H9 (cell line): ENCODE measurements around the gene RTP3. TPM values are rescaled to one million over a fixed set of nuclear protein-coding genes. Genes with fewer than 3 reads are reported as not detected.

Experiments
- DNase-seq: peaks from one replicate; pipeline ENCODE4 v3.0.0-alpha.2; 2017
- H2AFZ ChIP-seq: one replicate; pipeline ENCODE4 v1.6.1; 2013; ENCODE audit warnings: mild to moderate bottlenecking, low read length, control low read depth, moderate library complexity
- H2AK5ac ChIP-seq: 2 replicates; pipeline ENCODE4 v1.6.1; 2013; ENCODE audit warnings: low read length, control low read depth, mixed read lengths; ENCODE audit not compliant: insufficient read length
- H2BK120ac ChIP-seq: one replicate; pipeline ENCODE4 v1.6.1; 2013; ENCODE audit warnings: low read depth, mild to moderate bottlenecking, low read length, control low read depth, inconsistent platforms; ENCODE audit not compliant: poor library complexity, severe bottlenecking
- H2BK12ac ChIP-seq: 2 replicates; pipeline ENCODE4 v1.6.1; 2013; ENCODE audit warnings: low read length, control low read depth, mixed read lengths, low read depth; ENCODE audit not compliant: insufficient read length
- H2BK15ac ChIP-seq: 2 replicates; pipeline ENCODE4 v1.6.1; 2013; ENCODE audit warnings: low read depth, low read length, control low read depth
- H2BK20ac ChIP-seq: one replicate; pipeline ENCODE4 v1.6.1; 2013; ENCODE audit warnings: low read depth, mild to moderate bottlenecking, low read length, control low read depth, inconsistent platforms; ENCODE audit not compliant: poor library complexity, severe bottlenecking
- H2BK5ac ChIP-seq: 2 replicates; pipeline ENCODE4 v1.6.1; 2013; ENCODE audit warnings: low read length, control low read depth, mixed read lengths; ENCODE audit not compliant: insufficient read length
- H3K14ac ChIP-seq: 2 replicates; pipeline ENCODE4 v1.6.1; 2013; ENCODE audit warnings: low read length, control low read depth; ENCODE audit not compliant: insufficient read depth
- H3K18ac ChIP-seq: 2 replicates; pipeline ENCODE4 v1.6.1; 2013; ENCODE audit warnings: low read depth, mild to moderate bottlenecking, mixed read lengths, low read length, control low read depth; ENCODE audit not compliant: insufficient read length
- H3K23ac ChIP-seq: 2 replicates; pipeline ENCODE4 v1.6.1; 2013; ENCODE audit warnings: low read length, control low read depth, mixed read lengths, low read depth; ENCODE audit not compliant: insufficient read length
- H3K23me2 ChIP-seq: 2 replicates; pipeline ENCODE4 v1.6.1; 2013; ENCODE audit warnings: low read depth, mild to moderate bottlenecking, mixed read lengths, low read length, control low read depth; ENCODE audit not compliant: insufficient read length, poor library complexity, severe bottlenecking
- H3K27ac ChIP-seq: 2 replicates; pipeline ENCODE4 v1.5.1; 2013; ENCODE audit warnings: low read length, control low read depth, mixed read lengths, low read depth; ENCODE audit not compliant: insufficient read length
- H3K27me3 ChIP-seq: 2 replicates; pipeline ENCODE4 v1.6.1; 2013; ENCODE audit warnings: low read length, control low read depth, inconsistent platforms; ENCODE audit not compliant: insufficient read depth
- H3K4ac ChIP-seq: 2 replicates; pipeline ENCODE4 v1.6.1; 2013; ENCODE audit warnings: low read depth, mild to moderate bottlenecking, control low read depth, inconsistent platforms, low read length, moderate library complexity
- H3K4me1 ChIP-seq: 2 replicates; pipeline ENCODE4 v1.6.1; 2013; ENCODE audit warnings: low read length, control low read depth, inconsistent platforms; ENCODE audit not compliant: insufficient read depth
- H3K4me2 ChIP-seq: 2 replicates; pipeline ENCODE4 v1.6.1; 2013; ENCODE audit warnings: low read length, control low read depth, mixed read lengths; ENCODE audit not compliant: insufficient read length, insufficient read depth
- H3K56ac ChIP-seq: 2 replicates; pipeline ENCODE4 v1.6.1; 2013; ENCODE audit warnings: low read depth, mild to moderate bottlenecking, mixed read lengths, low read length, control low read depth; ENCODE audit not compliant: insufficient read length
- H3K79me1 ChIP-seq: 2 replicates; pipeline ENCODE4 v1.6.1; 2013; ENCODE audit warnings: low read depth, mild to moderate bottlenecking, moderate library complexity, low read length, control low read depth, inconsistent platforms; ENCODE audit not compliant: insufficient read depth, poor library complexity, severe bottlenecking
- H3K79me2 ChIP-seq: 2 replicates; pipeline ENCODE4 v1.6.1; 2013; ENCODE audit warnings: low read length, control low read depth, inconsistent platforms; ENCODE audit not compliant: insufficient read depth
- H3K9ac ChIP-seq: 2 replicates; pipeline ENCODE4 v1.6.1; 2013; ENCODE audit warnings: low read length, control low read depth, mixed read lengths; ENCODE audit not compliant: insufficient read length; ENCODE audit errors: extremely low read depth
- H3K9me3 ChIP-seq: one replicate; pipeline ENCODE4 v1.6.1; 2013; ENCODE audit warnings: low read depth, low read length, inconsistent platforms; ENCODE audit not compliant: control insufficient read depth
- H3T11ph ChIP-seq: one replicate; pipeline ENCODE4 v1.6.1; 2013; ENCODE audit warnings: mild to moderate bottlenecking, low read length, control low read depth, inconsistent platforms
- H4K20me1 ChIP-seq: one replicate; pipeline ENCODE4 v1.6.1; 2013; ENCODE audit not compliant: control insufficient read depth, insufficient read length, insufficient read depth
- H4K5ac ChIP-seq: 2 replicates; pipeline ENCODE4 v1.6.1; 2013; ENCODE audit warnings: low read depth, mild to moderate bottlenecking, mixed read lengths, low read length, control low read depth; ENCODE audit not compliant: insufficient read length
- H4K8ac ChIP-seq: replicated peaks from 2 replicates; pipeline ENCODE4 v1.6.1; 2013; ENCODE audit warnings: low read length, control low read depth, mixed read lengths, low read depth; ENCODE audit not compliant: insufficient read length
- H4K91ac ChIP-seq: 2 replicates; pipeline ENCODE4 v1.6.1; 2013; ENCODE audit warnings: low read depth, mild to moderate bottlenecking, moderate library complexity, mixed read lengths, low read length, control low read depth; ENCODE audit not compliant: insufficient read length
- H3K27ac Mint-ChIP-seq, 3 experiments: 2 replicates in 2 of 3; 3 replicates in 1 of 3; pipeline ENCODE4 v1.8.0; 2020 to 2021; ENCODE audit warnings: mixed read lengths in 3 of 3, mild to moderate bottlenecking in 1 of 3, moderate library complexity in 1 of 3
- H3K27me3 Mint-ChIP-seq: 2 replicates; pipeline ENCODE4 v1.8.0; 2021; ENCODE audit warnings: low read depth, mild to moderate bottlenecking, moderate library complexity, mixed read lengths
- H3K36me3 Mint-ChIP-seq, 3 experiments: 2 replicates in 2 of 3; 3 replicates in 1 of 3; pipeline ENCODE4 v1.8.0; 2020 to 2021; ENCODE audit warnings: low read depth in 3 of 3, mixed read lengths in 3 of 3; ENCODE audit not compliant: insufficient read depth in 1 of 3
- H3K4me1 Mint-ChIP-seq, 2 experiments: 2 replicates each; pipeline ENCODE4 v1.8.0; 2020; ENCODE audit warnings: mixed read lengths in 2 of 2
- H3K4me3 Mint-ChIP-seq, 2 experiments: 2 replicates in 1 of 2; 3 replicates in 1 of 2; pipeline ENCODE4 v1.8.0; 2020 to 2021; ENCODE audit warnings: mild to moderate bottlenecking in 2 of 2, mixed read lengths in 2 of 2, moderate library complexity in 1 of 2
- H3K9me3 Mint-ChIP-seq, 2 experiments: 2 replicates in 1 of 2; 3 replicates in 1 of 2; pipeline ENCODE4 v1.8.0; 2020; ENCODE audit warnings: mild to moderate bottlenecking in 2 of 2, mixed read lengths in 2 of 2, moderate library complexity in 1 of 2
- CTCF ChIP-seq: fragments of 200-600 bp; sonication (generic); conservative IDR thresholded peaks from 3 replicates; pipeline ENCODE4 v1.8.0; 2021; ENCODE audit warnings: antibody characterized with exemption, mild to moderate bottlenecking
- WGBS: extraction: QIAGEN DNeasy Blood & Tissue Kit; methylation state at CpG from one replicate; pipeline ENCODE4 v1.1.7; 2013; ENCODE audit warnings: missing lambda C conversion rate, low lambda C conversion rate, mixed read lengths; ENCODE audit not compliant: insufficient read length; ENCODE audit errors: extremely low coverage; 5-methylcytosine and 5-hydroxymethylcytosine counted together
- total RNA-seq: library from RNA; stranded (reverse); gene quantifications from 2 replicates; pipeline ENCODE4 v1.2.1, GENCODE V29; 2021

The RTP3 gene
- total RNA-seq, 1 experiment from 2014 or later = not detected

- Histone ChIP-seq H4K91ac (no peak overlapping the region), H4K20me1 (no peaks in the 10 kb centered on the region), H2BK15ac (no peak overlapping the region), H3K4me1 (peaks cover 4% of the 10 kb centered on the region; the same call in 1 of the 2 replicates), H3K79me2 (no peaks in the 10 kb centered on the region), H3K9ac (no peak overlapping the region), H3K79me1 (no peaks in the 10 kb centered on the region), H3K27ac (no peak overlapping the region), H2BK12ac (no peak overlapping the region), H4K5ac (no peak overlapping the region), H2BK120ac (no peak overlapping the region), H3K27me3 (no peaks in the 10 kb centered on the region), H3K4me2 (no peak overlapping the region), H3K14ac (no peak overlapping the region), H3T11ph (no peak overlapping the region), H3K4ac (no peak overlapping the region), H2BK5ac (no peak overlapping the region), H4K8ac (no peak overlapping the region), H3K9me3 (no peaks in the 10 kb centered on the region), H3K23ac (no peak overlapping the region), H2AK5ac (no peak overlapping the region), H3K56ac (no peak overlapping the region), H3K18ac (no peak overlapping the region), H3K23me2 (no peaks in the 10 kb centered on the region), H2AFZ (no peak overlapping the region), H2BK20ac (no peak overlapping the region)
- H3K4me3 Mint-ChIP-seq = no peak overlapping the region
- H3K4me1 Mint-ChIP-seq = peaks cover 24 to 26% of the 10 kb centered on the region in 2 experiments
- peak overlapping the region in 2 of 3 experiments; percentile 73 to 86; a peak in 3 of 7 replicates for H3K27ac Mint-ChIP-seq
- no peak for TF ChIP-seq CTCF
- peaks cover 0 to 8% (median 2%) of the 10 kb centered on the region in 3 experiments; a peak in 2 of 7 replicates for H3K36me3 Mint-ChIP-seq
- H3K9me3 Mint-ChIP-seq = no peaks in the 10 kb centered on the region
- no peak for DNase-seq
- no peaks in the 10 kb centered on the region for H3K27me3 Mint-ChIP-seq
- no CpG with 5 or more reads among the region's 14 CpGs for WGBS
These were observed 41.1 kb downstream of the RTP3 start for GRCh38 chr3:46538803-46539442.
